ENCODE measurements around the gene PRSS48.

The PRSS48 gene

GRCh38 chr4:151291485-151291884 is 14.5 kb downstream of the PRSS48 start:
- no peak for TF ChIP-seq CTCF (IDR thresholded peaks at IDR 0.05; ENCODE audit: control insufficient read depth, extremely low read depth, insufficient read depth)
- DNase-seq (ENCODE audit: low read depth), result no peak

GRCh38 chr4:151292038-151292437 is 15.1 kb downstream of the PRSS48 start:
- no peak overlapping the region for H3K4me3 ChIP-seq (ENCODE audit: low read depth, low read length)
- no peak for TF ChIP-seq CTCF (IDR thresholded peaks at IDR 0.05; ENCODE audit: control insufficient read depth, extremely low read depth, insufficient read depth)
- no peak for DNase-seq (ENCODE audit: low read depth)

More at GRCh38 chr4:151291485-151291884, 14.5 kb downstream of the PRSS48 start:
- no peak overlapping the region for H3K4me3 ChIP-seq (ENCODE audit: low read depth, low read length)

GRCh38 chr4:151294833-151295496 is 18.0 kb downstream of the PRSS48 start:
- no peak for TF ChIP-seq CTCF (IDR thresholded peaks at IDR 0.05; ENCODE audit: control insufficient read depth, extremely low read depth, insufficient read depth)
- no peak for DNase-seq (ENCODE audit: low read depth)
- H3K4me3 ChIP-seq (ENCODE audit: low read depth, low read length), result no peak overlapping the region

- no peak for DNase-seq (ENCODE audit: low read depth)
- no peak overlapping the region for H3K4me3 ChIP-seq (ENCODE audit: low read depth, low read length)
- no peak for TF ChIP-seq CTCF (IDR thresholded peaks at IDR 0.05; ENCODE audit: control insufficient read depth, extremely low read depth, insufficient read depth)
These were observed 19.3 kb downstream of the PRSS48 start for GRCh38 chr4:151296227-151296626.

GRCh38 chr4:151297170-151297569 is 20.2 kb downstream of the PRSS48 start:
- DNase-seq (ENCODE audit: low read depth), result no peak
- TF ChIP-seq CTCF (IDR thresholded peaks at IDR 0.05; ENCODE audit: control insufficient read depth, extremely low read depth, insufficient read depth), result no peak
- H3K4me3 ChIP-seq (ENCODE audit: low read depth, low read length), result no peak overlapping the region

- DNase-seq (ENCODE audit: low read depth), result no peak
- no peak overlapping the region for H3K4me3 ChIP-seq (ENCODE audit: low read depth, low read length)
- no peak for TF ChIP-seq CTCF (IDR thresholded peaks at IDR 0.05; ENCODE audit: control insufficient read depth, extremely low read depth, insufficient read depth)
These were observed 25.5 kb downstream of the PRSS48 start for GRCh38 chr4:151302432-151302831.

GRCh38 chr4:151304226-151304625 is 27.3 kb downstream of the PRSS48 start:
- no peak for TF ChIP-seq CTCF (IDR thresholded peaks at IDR 0.05; ENCODE audit: control insufficient read depth, extremely low read depth, insufficient read depth)
- DNase-seq (ENCODE audit: low read depth), result no peak
- no peak overlapping the region for H3K4me3 ChIP-seq (ENCODE audit: low read depth, low read length)
